ENCODE measurements around the gene CNNM1.

Gene CNNM1

DNA sequence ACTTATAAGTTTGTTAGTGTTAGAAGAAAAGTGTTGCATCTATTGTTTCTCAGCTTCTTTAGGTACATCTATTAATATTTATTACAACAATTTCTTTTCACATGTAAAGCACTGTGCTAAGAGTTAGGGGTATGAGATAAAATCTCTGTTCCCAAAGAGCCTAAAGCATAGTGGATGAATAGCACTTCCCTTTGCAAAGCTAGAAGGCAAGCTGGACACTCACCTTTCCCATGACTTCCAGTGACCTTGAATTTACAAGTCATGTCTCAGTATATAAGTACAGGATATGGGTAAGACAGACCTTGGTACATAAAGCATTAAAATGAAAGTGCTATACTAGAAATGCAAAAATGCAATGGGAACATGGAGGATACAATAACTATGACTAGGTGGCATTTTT is 8.7 kb downstream of the CNNM1 start:
- no peak for DNase-seq

DNA sequence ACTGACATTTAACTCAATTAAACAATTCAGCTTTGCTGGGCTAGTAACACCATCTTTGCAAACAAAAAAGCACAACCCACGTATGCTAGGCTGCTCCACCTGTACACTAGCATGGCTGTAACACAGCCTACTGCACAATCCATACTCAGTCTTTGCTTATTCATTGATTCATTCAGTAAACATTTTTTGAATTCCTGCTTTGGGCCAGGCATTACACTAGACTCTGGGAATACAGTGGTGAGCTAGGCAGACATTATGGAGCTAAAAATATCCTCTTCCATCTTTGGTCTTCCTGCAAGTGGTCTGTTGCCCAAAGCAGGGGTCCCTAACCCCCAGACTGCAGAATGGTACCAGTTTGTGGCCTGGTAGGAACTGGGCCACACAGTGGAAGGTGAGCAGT is 9.9 kb downstream of the CNNM1 start:
- DNase-seq, result no peak

- DNase-seq, result no peak
Observed at GRCh38 chr10:99339563-99340047, 10.4 kb downstream of the CNNM1 start.

DNA sequence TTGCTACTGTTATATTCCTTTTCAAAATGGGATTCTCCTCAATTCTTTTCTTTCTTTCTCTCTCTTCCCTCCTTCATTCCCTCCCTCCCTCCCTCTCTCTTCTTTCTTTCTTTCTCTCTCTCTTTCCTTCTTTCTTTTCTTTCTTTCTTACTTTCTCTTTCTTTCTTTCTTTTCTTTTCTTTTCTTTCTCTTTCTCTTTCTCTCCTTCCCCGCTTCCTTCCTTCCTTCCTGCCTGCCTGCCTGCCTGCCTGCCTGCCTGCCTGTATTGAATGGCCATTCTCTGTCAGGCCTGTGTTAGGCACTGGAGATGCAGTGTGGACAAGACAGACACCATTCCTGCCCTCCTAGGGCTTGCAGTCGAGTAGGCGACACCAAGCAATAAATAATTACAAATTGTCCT is 11.5 kb downstream of the CNNM1 start:
- DNase-seq, result no peak

DNA sequence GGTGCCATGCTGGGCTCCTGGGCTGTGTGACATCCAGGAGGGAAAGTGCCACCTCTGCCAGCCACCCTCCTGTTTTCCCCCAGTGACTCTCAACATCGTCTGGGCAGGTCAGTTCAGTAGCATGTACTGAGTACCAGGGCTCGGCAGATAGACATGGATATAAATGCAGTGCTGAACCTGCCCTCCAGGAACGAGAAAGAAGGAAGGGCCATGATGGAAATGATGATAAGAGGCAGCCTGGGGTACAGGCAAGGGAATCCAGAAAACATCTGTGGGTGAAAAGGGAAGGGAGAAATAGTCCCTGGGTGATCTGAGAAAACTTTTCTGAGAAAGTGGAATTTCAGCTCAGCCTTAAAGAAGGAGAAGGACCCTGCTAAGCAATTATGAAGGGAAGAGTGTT is 12.1 kb downstream of the CNNM1 start:
- DNase-seq, result no peak

DNA sequence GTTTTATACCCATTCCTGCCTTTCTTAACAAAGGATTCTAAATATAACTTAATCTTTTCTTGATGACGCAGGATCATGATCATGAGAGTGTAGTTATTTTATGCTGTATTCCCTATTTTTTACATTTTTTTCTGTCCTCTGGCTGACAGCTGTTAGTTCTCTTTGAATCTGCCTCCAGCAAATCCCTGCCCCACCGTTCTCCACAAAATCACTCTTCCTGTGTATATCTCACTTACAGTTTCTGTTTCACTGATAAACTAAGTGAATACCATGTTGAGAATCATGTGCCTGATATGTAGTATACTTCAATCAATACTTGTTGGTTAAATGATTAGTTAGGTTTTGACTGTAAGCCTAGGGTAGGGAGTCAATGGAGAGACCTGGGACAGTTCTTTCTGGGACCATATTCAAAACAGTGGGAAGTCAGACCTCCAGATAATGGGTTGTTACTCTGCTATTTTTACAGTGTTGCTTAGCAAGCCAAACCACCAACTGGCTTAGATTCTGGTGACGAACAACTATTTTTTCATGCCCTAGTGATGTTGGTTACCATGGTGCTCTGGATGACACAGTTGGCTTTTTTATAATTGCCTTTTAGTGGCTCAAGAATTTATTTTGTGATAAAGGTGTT is 12.8 kb downstream of the CNNM1 start:
- no peak for DNase-seq

DNA sequence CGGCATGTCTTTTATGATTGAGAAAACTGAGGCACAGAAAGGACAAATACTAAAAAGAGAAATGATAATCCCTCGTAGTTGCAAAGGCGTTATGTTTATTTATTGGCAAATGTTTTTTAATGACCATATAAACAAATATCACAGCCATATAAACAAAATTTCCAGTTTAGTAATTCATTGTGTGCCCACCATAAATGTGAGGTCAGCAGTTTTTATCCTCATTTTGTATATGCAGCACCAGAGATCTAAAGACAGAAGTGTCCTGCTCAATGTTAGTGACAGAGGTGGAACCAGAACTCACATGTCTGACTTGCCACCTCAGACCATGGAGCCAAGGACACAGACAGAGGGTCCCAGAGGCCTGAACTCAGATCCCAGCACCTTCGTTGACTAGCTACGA is 14.1 kb downstream of the CNNM1 start:
- DNase-seq, result no peak

- no peak for DNase-seq
Observed at GRCh38 chr10:99344715-99345114, 15.6 kb downstream of the CNNM1 start.

GRCh38 chr10:99345350-99345749 is 16.2 kb downstream of the CNNM1 start:
- DNase-seq, result no peak

GRCh38 chr10:99346247-99346646 is 17.1 kb downstream of the CNNM1 start:
- no peak for DNase-seq

- no peak for DNase-seq
Observed at GRCh38 chr10:99347672-99348071, 18.5 kb downstream of the CNNM1 start.

GRCh38 chr10:99353182-99353581 is 24.0 kb downstream of the CNNM1 start:
- no peak for DNase-seq

GRCh38 chr10:99357691-99358090 is 28.5 kb downstream of the CNNM1 start:
- no peak for DNase-seq

GRCh38 chr10:99358101-99358500 is 28.9 kb downstream of the CNNM1 start:
- DNase-seq, result no peak

DNA sequence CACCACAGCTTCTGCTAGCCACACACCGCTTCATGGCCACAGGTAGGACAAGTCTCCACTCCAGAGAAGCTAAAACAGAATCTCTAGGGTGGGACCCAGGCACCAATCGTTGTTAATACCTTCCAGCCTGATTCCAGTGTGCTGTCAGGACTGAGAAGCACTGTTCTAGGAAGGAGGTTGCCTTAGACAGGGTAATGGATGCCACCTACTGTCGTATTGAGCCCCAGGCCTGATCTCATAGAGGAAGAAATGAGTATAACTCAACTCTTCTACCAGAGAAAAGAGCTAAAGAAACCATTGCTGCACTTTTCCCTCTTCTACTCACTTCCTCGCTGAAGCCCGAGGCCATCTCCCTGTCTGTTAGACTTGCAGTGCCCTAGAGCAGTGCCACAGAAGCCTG is 31.8 kb downstream of the CNNM1 start:
- DNase-seq, result no peak

GRCh38 chr10:99364125-99364524 is 35.0 kb downstream of the CNNM1 start:
- DNase-seq, result no peak

GRCh38 chr10:99365311-99365710 is 36.2 kb downstream of the CNNM1 start:
- no peak for DNase-seq

- no peak for DNase-seq
Observed at GRCh38 chr10:99365736-99366135, 36.6 kb downstream of the CNNM1 start.

GRCh38 chr10:99366666-99367065 is 37.5 kb downstream of the CNNM1 start:
- DNase-seq, result no peak

DNA sequence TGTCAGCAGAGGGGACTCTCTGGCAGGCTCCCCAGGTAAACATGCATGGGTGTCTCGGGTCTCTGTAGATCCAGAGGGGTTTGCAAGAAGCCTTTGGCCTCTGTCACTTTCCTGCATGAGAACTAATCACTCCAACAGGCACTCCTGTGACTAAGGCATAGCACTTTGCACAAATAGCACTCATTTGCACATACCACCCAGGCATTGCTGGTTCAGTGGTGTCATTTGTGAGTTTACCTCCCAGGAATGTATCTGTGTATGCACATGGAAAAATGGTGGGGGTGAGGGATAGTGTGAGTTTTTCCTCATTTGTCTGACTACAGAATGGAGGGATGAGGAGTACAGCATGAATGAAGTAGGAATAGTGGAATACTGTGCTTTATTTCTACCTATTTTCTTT is 39.5 kb downstream of the CNNM1 start:
- no peak for DNase-seq

DNA sequence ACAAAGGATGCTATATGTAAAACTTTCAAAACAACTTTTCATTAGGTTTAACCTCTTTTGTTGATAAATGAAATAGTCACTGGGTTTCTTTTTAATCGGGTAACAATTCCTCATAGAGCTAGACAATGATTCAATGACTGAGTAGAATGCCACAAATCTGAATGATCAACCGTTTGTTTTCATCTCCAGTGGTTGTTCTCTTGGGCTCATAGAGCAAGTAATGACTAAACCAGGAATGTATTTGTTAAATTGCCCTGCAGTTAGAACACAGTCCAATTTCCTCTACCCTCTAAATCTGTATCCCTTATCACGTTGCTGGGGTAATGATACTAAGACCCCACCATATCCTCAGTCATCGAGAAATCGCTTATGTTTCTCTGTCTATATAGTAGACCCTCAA is 40.0 kb downstream of the CNNM1 start:
- DNase-seq, result no peak

- no peak for DNase-seq
Observed at GRCh38 chr10:99369551-99369950, 40.4 kb downstream of the CNNM1 start.

DNA sequence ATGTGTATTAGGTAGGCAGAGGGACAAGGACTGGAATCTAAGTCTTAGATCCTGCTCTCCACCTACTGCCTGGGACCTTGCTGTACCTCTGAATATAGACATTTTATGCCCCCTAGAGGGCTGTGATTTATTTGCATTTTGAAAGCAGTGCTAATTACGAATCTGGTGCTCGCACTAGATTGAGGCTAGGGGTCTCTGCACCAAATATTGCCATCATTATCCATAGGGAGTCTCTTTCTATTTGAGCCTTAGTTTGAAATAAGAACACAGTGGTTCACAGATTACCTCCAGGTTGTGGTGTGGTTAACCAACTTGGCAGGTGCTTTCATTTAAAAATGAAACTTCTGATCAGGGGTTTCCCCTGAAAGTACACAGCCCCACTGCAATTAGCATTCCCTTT is 41.8 kb downstream of the CNNM1 start:
- DNase-seq, result no peak

- DNase-seq, result no peak
Observed at GRCh38 chr10:99372546-99373271, 43.6 kb downstream of the CNNM1 start.

DNA sequence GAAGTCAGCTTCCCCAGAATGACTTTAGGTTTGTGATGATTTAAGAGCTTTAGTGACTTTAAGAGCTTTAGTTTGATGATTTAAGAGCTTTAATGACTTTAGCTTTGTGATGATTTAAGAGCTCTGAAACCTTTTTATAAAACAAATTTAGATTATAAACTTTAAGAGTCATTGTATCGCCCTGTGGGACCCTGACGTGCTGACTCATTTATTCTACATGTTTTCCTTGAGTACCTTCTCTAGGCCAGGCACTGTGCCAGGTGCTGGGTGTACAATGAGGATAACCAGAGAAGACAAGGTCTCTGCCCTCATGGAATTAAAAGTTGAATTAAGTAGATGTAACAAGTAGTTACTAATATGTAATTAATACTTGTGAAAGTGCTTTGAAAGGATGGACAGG is 45.4 kb downstream of the CNNM1 start:
- DNase-seq, result no peak

Data from activated CD4-positive, CD25-positive, alpha-beta regulatory T cell treated with anti-CD3 and anti-CD28 coated beads, Interleukin-2, amount 50 U/mL, for 72 hours (primary cell).